GM19025 (cell line): ENCODE results near the gene RET.

Experiments
- ATAC-seq: cut with Tn5 transposase; IDR thresholded peaks from one replicate; pipeline ENCODE4 v1.9.1; 2021; ENCODE audit warnings: mild to moderate bottlenecking, low read depth, moderate library complexity; ENCODE audit not compliant: unreplicated experiment

RET gene

GRCh38 chr10:43044448-43044921 is 32.4 kb upstream of the RET start:
- ATAC-seq: no peak

DNA sequence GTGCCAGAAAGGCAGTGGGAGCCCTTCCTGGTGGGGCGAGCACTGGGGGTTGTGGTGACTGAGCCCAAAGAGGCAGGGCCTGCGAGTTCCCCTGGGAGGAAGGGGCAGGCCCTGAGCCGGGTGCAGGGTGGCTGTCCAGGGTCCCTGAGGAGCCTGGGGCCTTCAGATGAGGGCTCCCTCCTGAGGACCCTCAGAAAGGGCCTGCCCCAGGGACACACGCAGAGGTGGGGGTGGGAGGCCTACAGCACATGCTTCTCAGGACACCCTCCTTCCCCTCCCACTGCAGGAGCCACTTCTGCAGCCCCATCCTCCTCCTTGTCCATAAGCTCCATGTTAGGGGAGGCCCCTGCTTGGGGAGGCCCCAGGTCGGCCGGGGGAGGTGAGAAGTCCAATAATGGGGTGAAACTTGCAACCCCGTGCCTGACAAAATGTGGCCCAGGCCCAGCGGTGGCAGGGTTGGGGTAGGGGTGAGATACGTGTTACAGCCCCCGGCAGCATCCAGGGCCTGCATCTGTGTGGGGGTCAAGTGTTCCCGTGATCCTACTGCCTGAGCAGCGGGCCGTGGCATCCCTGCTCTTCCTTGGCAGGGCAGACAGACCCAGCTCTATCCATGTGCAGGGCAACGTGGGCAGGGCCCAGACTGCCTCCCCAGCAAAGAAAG is 31.8 kb upstream of the RET start:
- no peak for ATAC-seq

DNA sequence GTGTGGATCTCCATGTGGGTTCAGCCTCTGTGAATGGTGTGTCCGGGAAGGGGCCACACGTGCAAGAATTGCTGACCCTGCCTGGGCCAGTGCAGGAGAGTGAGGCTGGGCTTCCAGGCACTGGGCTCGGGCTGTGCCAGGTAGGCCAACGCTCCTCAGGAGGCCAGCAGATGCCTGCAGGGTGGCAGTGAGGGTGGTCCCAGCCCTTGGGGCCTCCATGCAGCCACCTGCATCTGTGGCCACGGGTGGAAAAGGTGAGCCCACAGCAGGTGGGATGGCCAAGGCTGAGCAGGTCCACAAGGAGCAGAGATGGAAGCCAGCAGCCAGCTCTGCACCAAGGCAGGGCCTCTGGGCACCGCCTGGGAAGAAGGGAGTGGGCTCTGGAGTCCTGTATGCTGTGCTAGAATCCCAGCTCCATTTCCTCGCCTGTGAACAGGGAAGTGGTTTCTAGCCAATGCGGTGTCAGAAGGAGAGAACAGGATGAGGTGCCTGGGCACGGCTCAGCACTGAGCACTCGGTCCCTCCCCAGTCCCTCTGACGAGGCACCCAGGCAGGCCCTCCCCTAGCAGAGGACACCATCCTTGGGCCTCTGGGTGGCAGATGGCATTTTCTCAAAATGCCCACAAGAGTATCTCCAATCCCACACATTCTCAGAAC is 31.1 kb upstream of the RET start:
- ATAC-seq: no peak

- no peak for ATAC-seq
These were observed 30.4 kb upstream of the RET start for GRCh38 chr10:43046288-43046991.

GRCh38 chr10:43047288-43047970 is 29.4 kb upstream of the RET start:
- ATAC-seq: no peak

DNA sequence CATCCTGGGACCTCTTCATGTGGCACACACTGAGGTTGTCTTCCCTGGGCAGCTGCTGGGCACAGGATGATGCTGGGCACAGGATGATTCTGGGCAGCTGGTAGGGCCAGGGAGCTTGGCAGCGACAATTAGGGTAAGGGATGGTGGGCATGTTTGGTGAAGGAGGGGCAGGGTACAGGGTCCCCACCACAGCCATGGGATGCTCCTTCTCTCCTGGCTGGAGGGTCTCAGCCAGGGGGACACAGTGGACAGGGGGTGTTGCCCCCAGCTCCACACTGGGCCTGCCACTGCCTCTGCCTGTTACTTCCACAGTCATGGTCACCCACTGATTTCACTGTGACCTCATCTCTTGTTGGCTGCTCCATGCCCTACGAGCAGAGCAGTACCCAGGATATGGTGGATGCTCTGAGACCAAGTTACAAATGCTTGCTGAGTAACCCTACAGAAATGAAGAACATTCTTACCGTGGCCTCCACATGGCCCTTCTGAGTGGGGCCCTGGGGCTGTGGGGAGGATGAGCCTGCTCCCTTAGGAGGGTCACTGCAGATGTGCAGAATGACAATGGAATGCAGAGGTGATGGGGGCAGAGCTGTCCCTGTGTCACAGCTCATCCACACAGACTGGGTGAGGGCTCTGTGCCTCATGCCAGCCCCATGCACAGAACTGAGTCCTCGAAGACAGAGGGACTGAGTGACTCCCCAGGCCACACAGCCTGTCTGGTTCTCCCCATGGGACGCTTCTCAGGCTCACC is 28.4 kb upstream of the RET start:
- no peak for ATAC-seq

DNA sequence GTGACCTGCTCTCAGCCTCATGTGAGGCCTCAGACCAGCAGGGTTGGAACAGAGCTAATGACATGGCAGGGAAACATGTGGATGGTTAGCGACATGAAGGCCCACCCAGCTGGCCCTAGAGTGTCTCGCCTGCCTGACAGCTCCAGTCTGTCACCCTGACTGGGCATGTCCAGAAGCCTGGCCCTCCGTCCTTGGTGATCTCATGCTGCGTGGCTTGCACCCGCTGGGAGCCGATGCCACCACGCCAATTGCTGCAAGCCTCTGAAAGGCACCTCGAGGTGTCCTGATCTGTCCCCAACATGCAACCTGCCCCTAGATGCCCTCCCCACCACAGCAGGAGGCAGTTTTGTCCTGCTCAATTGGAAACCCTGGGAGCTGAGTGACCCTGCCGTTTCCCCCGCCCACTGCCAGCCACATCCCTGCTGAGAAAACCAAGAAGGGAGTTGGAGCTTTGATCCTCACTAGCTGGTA is 27.8 kb upstream of the RET start:
- no peak for ATAC-seq

DNA sequence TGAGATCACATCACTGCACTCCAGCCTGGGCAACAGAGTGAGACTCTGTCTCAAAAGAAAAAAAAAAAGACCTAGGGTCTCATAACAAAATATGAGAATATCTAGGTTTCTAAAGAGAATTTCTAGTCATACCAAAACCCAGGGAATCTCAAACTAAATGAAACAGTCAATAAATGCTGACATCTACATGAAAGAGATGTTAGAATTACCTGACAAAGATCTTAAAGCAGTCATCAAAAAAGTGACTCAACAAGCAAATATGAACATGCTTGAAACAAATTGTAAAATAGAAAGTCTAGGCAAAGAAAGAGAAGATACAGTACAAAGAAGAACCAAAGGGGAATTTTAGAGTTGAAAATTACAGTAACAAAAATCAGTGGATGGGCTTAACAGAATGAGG is 26.9 kb upstream of the RET start:
- no peak for ATAC-seq

DNA sequence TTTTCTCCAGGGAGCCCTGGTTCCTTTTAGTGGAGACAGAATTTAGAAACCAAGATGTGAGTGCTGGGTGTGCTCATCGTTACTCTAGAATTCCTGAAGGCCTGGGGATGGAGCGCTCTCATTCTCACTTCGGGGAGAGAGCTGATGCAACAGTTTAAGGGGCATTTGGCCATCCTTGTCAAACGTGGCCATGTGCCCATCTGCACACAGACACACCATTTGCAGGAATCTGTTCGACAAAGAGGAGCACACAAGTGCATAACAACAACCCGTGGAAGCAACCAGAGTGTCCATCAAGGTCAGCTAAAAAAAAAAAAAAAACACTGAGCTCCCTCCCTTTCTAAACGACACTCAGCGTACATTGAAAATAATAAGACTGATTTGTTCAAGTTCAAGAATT is 23.0 kb upstream of the RET start:
- no peak for ATAC-seq

DNA sequence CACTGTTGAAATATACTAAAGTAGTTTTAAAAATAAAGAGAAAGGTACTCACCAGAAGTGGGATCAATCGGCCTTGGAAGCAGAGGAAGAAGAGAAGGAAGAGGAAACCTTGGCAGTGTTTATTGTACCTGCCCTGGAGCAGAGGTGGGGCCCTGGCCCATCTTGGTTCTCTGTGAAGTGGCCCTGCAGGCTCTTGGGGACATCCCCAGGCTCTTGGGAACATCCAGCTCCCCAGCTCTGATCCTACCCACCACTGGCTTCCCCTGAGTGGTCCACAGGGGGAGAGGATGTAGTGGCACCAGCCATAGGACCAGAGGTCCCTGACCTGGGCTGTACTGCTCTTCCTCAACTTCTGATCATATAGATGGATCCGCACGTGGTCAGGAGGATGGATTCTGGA is 22.3 kb upstream of the RET start:
- ATAC-seq: no peak

DNA sequence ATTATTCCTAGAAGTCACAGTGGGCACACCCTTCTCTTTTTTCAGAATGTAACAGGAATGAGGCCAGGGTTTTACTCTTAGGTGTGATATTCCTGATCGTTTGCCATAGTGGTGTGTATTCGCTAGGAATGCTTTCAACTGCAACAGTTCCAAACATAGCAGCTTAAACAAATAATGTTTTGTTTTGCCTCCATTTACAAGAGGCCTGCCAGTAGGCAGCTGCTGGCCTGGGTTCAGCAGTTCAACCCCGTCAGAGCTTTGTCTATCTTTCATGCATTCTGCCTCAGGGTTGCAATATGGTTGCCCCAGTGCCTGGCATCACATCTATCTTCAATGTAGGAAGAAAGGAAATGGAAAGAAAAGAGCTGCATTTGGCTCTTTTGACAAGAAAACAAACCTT is 21.7 kb upstream of the RET start:
- ATAC-seq: no peak

- ATAC-seq: no peak
These were observed 20.8 kb upstream of the RET start for GRCh38 chr10:43055991-43056567.

DNA sequence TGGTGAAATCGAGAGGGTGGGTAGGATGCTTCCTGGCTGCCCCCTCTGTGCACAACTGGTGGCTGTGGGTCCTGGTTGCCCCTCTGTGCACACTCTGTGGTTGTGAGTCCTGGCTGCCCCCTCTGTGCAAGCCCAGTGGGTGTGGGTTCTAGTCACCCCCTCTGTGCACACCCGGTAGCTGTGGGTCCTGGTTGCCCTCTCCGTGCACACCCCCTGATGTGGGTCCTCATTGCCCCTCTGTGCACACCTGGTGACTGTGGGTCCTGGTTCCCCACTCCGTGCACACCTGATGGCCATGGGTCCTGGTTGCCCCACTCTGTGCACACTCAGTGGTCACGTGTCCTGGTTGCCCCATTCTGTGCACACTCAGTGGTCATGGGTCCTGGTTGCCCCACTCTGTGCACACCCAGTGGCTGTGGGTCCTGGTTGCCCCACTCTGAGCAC is 20.3 kb upstream of the RET start:
- ATAC-seq: no peak

DNA sequence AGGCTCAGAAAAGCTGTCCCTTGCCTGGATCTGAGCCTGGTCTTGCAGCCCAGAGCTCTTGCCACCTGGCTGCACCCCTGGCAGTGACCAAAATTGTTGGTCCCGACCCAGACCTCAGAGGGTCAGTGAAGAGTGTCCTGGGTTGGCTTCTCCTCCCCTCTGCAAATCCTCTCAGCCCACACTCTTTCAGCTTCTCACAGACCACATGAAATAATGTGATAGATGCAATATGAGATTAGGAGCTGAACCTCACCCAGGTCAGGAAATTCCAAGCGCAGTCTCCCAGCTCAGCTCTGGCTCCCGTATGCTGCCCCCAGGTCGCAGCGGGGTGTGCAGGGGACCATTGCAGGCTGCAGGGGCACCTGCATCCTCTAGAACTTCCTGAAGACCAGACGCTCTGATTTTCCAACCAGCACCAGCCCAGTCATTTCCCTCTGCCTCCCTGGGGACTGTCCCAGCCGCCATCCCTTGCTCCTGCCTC is 19.6 kb upstream of the RET start:
- ATAC-seq: no peak

DNA sequence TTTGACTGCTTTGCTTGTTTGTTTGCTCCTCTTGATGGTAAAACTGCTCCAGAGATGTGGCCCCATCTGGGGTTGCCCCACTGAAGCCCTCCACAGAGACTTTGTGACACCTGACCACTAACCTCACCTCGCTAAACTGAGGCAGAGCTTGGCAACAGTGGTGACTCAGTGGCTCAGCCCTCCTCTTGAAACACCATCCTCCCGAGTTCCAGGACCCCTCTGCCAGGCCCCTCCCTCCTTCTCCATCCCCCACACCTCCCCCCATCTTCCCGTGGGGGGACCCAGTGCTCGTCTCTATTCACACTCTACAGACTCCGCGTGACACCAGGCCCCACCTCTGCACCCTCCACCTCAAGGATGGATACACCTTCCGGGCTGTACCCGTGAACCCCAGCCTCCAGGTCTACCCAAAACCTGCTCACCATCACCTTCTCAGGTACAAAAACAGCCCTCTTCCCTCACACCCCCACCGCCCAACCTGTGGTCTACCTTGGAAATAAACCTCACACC is 19.0 kb upstream of the RET start:
- no peak for ATAC-seq

- no peak for ATAC-seq
These were observed 18.0 kb upstream of the RET start for GRCh38 chr10:43058716-43059335.

DNA sequence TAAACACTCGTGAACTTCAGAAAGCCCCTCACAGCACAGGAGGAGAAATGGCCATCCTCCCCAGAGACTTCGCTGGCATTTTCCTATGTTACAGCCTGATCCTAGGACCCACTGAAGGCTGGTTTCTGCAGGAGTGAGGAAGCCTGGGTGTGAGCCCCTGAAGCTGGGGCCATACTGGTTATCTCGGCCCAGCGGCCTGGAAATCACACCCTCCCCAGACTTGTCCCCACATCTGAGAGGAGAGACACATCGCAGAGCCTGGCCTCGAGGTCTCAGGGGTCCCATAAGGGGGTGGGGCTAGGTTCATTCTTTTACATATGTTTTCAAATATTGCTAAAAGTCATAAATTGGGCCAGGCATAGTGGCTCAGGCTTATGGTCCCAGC is 17.5 kb upstream of the RET start:
- ATAC-seq: no peak

DNA sequence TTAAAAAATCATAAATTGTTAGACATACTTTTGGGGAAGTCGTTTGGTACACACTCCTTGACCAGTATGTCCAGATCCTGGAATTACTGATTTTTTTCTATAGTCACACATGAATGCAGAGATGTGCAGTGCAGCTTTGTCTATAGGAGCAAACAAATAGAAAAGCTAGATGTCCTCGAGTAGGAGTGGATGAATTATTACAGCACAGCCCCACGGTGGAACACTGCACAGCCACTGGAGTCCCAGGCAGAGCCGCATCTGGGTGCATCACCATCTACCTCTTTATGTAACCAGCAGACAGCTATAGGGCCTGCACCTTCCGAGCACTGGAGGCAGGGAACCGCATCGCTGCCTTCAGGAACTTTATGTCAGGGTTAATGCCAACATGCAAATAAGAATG is 17.0 kb upstream of the RET start:
- no peak for ATAC-seq

GRCh38 chr10:43060291-43060690 is 16.6 kb upstream of the RET start:
- ATAC-seq: no peak
